Effector memory CD8-positive, alpha-beta T cell (primary cell): ENCODE measurements around the gene FRMD5.

ENCODE experiments used
- ATAC-seq: fragments of 150-1000 bp; cut with Tn5 transposase; replicated peaks from 2 replicates; pipeline ENCODE4 v1.10.0; 2021; ENCODE audit warnings: mild to moderate bottlenecking, moderate library complexity
- DNase-seq, 3 experiments: peaks; one replicate each; pipeline ENCODE4 v3.0.0; 2021
- H3K27ac Mint-ChIP-seq, 2 donors: one replicate each; pipeline ENCODE4 v1.8.0; 2022; ENCODE audit warnings: mild to moderate bottlenecking in 2 of 2, mixed read lengths in 2 of 2, moderate library complexity in 2 of 2
- H3K27me3 Mint-ChIP-seq, 2 donors: one replicate each; pipeline ENCODE4 v1.8.0; 2022; ENCODE audit warnings: mixed read lengths in 2 of 2
- H3K36me3 Mint-ChIP-seq: one replicate; pipeline ENCODE4 v1.8.0; 2022; ENCODE audit warnings: mild to moderate bottlenecking, moderate library complexity, mixed read lengths; ENCODE audit not compliant: insufficient read depth
- H3K4me1 Mint-ChIP-seq, 2 donors: one replicate each; pipeline ENCODE4 v1.8.0; 2022; ENCODE audit warnings: low read depth in 2 of 2, mixed read lengths in 2 of 2
- H3K4me3 Mint-ChIP-seq, 2 donors: one replicate each; pipeline ENCODE4 v1.8.0; 2022; ENCODE audit warnings: mild to moderate bottlenecking in 2 of 2, mixed read lengths in 2 of 2, moderate library complexity in 2 of 2
- H3K9me3 Mint-ChIP-seq, 2 donors: one replicate each; pipeline ENCODE4 v1.8.0; 2022; ENCODE audit warnings: mixed read lengths in 2 of 2

FRMD5 gene

DNA sequence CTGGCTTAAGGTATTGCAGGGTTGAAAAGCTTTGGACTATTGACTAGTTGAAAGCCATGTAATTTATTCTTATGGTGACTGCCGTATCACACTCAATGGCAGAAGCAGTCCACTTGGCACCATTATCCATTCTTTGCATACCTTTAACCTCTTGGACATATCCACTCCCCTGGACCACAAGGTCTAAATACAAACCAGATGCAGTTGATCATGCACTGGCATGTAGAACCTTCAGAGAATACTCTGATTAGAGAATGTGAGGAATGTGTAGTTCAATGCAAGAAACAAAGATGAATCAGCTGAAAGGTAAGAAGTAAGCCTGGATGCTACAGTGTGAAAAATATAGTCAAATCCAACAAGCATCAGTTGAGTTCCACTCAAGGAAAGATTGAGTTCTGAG lies 93.1 kb downstream of the FRMD5 start:
- H3K4me1 Mint-ChIP-seq: no peaks in the 10 kb centered on the region
- H3K9me3 Mint-ChIP-seq: no peaks in the 10 kb centered on the region
- peaks cover 12 to 20% of the 10 kb centered on the region in 2 donors for H3K27me3 Mint-ChIP-seq
- H3K27ac Mint-ChIP-seq: no peak overlapping the region
- H3K36me3 Mint-ChIP-seq: no peaks in the 10 kb centered on the region
- DNase-seq (no peak), ATAC-seq (no peak)
- H3K4me3 Mint-ChIP-seq: no peak overlapping the region

DNA sequence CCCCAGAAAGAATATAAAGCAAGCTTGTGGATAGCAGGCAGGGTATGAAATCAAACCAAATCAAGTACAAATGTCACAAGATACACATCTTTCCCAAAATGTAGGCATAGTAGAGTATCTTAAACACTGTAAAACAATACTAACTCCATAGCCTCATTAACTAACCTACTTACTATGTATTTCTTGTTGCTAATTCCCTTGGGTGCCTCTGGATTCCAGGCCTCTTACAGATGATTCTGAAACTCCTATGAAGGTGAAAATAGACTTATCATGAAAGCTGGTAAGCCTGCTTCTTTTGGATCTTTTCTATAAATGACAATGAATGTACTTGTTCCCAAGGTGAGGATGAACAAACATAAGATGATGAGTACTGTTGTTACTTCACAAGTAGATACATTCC lies 93.8 kb downstream of the FRMD5 start:
- DNase-seq: no peak
- H3K4me1 Mint-ChIP-seq: no peaks in the 10 kb centered on the region
- peaks cover 12 to 16% of the 10 kb centered on the region in 2 donors for H3K27me3 Mint-ChIP-seq
- H3K27ac Mint-ChIP-seq: no peak overlapping the region
- H3K9me3 Mint-ChIP-seq: no peaks in the 10 kb centered on the region
- no peak overlapping the region for H3K4me3 Mint-ChIP-seq
- ATAC-seq: no peak
- H3K36me3 Mint-ChIP-seq: no peaks in the 10 kb centered on the region

DNA sequence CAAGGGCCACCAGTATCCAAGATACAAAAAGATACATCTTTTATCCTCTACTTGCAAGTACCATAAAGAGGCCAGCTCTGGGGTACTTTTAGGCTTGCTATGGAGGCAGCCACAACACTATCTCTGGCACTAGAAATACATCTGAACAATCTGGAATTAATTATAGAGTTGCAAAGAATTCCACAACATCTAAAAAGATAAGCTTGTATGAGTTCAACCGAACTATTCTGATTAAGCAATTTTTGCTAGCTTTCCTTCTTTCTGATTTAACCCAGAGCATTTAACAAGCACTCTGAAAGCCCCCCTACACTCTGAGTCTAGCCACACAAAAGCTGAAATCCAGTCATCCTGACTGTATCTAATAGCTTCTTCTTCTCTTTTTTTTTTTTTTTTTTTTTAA lies 95.4 kb downstream of the FRMD5 start:
- DNase-seq: no peak
- no peaks in the 10 kb centered on the region for H3K36me3 Mint-ChIP-seq

DNA sequence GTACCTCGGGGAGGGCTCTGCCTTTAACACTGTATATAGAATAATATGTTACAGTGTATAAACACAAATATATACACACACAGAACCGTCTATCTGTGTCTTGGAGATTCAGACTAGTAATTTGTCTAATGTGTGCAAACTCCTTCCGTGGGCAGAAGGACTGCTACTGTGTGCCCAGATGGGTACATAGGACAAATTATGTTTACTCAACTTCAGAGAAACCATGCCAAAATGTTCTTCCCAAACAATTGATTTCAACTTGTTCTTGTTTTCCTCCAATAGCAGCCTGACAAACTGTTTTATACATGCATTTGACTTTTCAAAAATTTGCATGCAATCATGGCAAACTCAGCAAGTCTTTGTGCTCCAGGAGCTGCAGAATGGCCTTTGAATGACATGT lies 97.5 kb downstream of the FRMD5 start:
- no peaks in the 10 kb centered on the region for H3K9me3 Mint-ChIP-seq
- H3K4me1 Mint-ChIP-seq: no peaks in the 10 kb centered on the region
- no peaks in the 10 kb centered on the region for H3K36me3 Mint-ChIP-seq
- no peak overlapping the region for H3K27ac Mint-ChIP-seq
- no peak for ATAC-seq
- no peak overlapping the region for H3K4me3 Mint-ChIP-seq
- peaks cover 31 to 43% of the 10 kb centered on the region in 2 donors for H3K27me3 Mint-ChIP-seq
- no peak for DNase-seq

More for the DNA sequence above, 95.4 kb downstream of the FRMD5 start:
- ATAC-seq: no peak
- Mint-ChIP-seq H3K4me3 (no peak overlapping the region), H3K4me1 (no peaks in the 10 kb centered on the region), H3K27ac (no peak overlapping the region), H3K9me3 (no peaks in the 10 kb centered on the region), H3K27me3 (peaks cover 25% of the 10 kb centered on the region in 2 donors)

DNA sequence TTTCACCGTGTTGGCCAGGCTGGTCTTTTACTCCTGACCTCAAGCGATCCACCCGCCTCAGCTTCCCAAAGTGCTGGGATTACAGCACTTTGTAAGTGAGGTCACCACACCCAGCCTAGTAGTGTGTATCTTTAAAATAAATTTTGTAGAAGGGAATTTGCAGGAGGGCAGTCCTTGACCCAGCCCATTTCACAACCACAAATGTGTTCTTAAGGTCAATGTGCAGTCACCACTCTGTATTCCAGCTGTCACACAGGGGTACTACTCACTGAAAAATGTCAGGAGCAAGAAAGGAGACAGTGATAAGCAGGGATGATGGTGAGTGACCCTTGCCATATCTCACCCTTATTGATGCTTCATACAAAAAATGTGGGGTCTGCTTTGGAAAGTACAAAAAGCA lies 98.5 kb downstream of the FRMD5 start:
- Mint-ChIP-seq H3K9me3 (no peaks in the 10 kb centered on the region), H3K27ac (no peak overlapping the region), H3K36me3 (no peaks in the 10 kb centered on the region), H3K4me1 (no peaks in the 10 kb centered on the region), H3K4me3 (no peak overlapping the region), H3K27me3 (peaks cover 38 to 43% of the 10 kb centered on the region in 2 donors)
- ATAC-seq (no peak), DNase-seq (no peak)

DNA sequence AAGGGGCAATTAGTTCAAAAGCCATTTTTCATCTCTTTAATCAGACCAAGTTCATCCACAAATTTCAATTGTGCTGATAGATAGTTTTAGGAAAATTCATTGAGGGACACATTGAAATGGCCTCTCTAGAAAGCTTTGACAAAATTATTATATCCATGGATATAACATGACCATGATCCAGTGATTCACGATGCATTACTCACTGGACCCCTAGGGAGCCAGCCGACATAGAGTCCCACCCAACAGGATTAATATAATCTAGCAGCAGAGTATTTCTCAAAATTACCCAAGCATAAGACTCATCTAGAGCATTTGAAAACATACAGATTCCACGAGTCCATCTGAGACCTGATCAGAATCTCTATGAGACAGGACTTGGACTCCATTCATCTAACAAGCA lies 100.3 kb downstream of the FRMD5 start:
- Mint-ChIP-seq H3K27me3 (peaks cover 42 to 43% of the 10 kb centered on the region in 2 donors), H3K4me1 (no peaks in the 10 kb centered on the region), H3K36me3 (no peaks in the 10 kb centered on the region), H3K9me3 (no peaks in the 10 kb centered on the region), H3K4me3 (no peak overlapping the region), H3K27ac (no peak overlapping the region)
- ATAC-seq: no peak
- DNase-seq: no peak

DNA sequence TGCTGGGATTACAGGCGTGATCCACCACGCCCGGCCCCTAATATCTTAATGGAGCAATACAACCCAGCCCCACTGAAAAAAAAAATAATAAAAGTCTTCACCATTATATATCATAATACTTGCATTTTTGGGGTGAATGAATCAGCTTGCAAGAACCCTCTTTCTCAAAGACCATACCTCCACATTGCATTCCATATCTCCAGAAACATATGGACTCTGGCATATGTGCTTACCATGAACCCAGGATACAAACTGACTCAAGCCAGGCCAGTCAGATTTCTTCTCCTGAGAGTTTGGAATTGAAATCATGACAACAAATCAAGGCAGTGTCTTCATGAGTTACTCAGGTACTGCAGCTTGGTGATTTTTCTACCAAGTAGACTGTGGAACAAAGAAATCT lies 101.2 kb downstream of the FRMD5 start:
- ATAC-seq: no peak
- H3K27me3 Mint-ChIP-seq: peaks cover 43 to 44% of the 10 kb centered on the region in 2 donors
- H3K27ac Mint-ChIP-seq: no peak overlapping the region
- H3K36me3 Mint-ChIP-seq: no peaks in the 10 kb centered on the region
- no peaks in the 10 kb centered on the region for H3K9me3 Mint-ChIP-seq
- no peaks in the 10 kb centered on the region for H3K4me1 Mint-ChIP-seq
- no peak overlapping the region for H3K4me3 Mint-ChIP-seq
- DNase-seq: no peak

DNA sequence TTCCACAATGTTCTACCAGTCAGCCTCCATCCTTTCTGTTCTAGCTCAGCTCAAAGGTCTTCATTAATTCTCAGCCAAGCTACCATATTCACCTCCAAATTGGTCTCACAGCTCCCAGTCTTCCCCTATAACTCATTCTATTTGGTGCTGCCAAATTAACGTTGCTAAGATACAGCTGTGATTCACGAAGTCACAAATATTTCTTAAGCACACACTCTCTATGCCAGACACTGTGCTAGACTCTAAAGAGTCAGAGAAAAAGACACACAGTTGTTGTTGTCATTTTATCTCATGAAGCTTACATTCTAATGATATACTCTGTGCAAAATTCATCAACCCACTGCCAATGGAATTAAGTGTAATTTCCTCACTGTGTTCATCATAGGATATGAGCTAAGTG lies 102.8 kb downstream of the FRMD5 start:
- H3K27ac Mint-ChIP-seq: no peak overlapping the region
- H3K4me3 Mint-ChIP-seq: no peak overlapping the region
- no peak for DNase-seq
- no peaks in the 10 kb centered on the region for H3K36me3 Mint-ChIP-seq
- H3K27me3 Mint-ChIP-seq: peaks cover 43 to 44% of the 10 kb centered on the region in 2 donors
- H3K4me1 Mint-ChIP-seq: no peaks in the 10 kb centered on the region
- no peak for ATAC-seq
- no peaks in the 10 kb centered on the region for H3K9me3 Mint-ChIP-seq

DNA sequence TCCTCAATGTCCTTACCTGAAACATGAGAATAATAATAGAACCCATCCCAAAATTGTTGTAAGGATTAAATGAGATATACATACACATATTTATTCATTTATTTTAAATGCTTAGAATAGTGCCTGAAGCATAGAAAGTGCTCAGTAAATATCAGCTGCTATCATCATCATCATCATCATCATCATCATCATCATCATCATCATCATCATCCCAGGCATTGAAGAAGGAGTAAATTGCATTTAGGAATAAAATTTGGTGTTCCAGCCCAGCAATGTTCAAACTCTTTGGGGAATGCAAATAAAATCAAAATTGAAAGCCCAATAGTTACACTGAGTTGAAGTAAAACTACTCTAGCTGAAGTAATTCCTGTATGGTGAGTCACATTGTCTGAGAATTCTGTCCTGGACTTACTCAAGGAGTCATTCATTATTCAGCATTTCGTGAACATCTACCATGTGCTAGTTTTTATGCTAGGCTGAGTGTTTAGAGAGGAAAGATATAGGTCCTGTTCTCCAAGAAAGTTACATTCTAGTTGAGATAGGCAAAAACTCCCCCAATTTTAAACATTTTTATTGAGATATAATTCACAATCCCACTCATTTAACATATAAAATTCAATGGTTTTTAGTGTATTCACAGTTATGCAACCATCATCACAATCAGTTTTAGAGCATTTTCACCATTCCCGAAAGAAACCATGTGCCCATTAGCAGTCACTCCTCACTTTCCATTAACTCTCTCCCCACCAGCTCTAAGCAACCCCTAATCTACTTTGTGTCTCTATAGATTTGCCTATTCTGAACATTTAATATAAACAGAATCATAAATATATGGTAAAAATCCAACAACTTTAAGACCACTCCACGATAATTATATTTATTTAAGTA lies 107.2 kb downstream of the FRMD5 start:
- no peak overlapping the region for H3K4me3 Mint-ChIP-seq
- H3K36me3 Mint-ChIP-seq: no peaks in the 10 kb centered on the region
- ATAC-seq (no peak), DNase-seq (no peak)
- H3K27ac Mint-ChIP-seq: no peak overlapping the region
- H3K4me1 Mint-ChIP-seq: no peaks in the 10 kb centered on the region
- H3K9me3 Mint-ChIP-seq: no peaks in the 10 kb centered on the region
- H3K27me3 Mint-ChIP-seq: peaks cover 11 to 21% of the 10 kb centered on the region in 2 donors

DNA sequence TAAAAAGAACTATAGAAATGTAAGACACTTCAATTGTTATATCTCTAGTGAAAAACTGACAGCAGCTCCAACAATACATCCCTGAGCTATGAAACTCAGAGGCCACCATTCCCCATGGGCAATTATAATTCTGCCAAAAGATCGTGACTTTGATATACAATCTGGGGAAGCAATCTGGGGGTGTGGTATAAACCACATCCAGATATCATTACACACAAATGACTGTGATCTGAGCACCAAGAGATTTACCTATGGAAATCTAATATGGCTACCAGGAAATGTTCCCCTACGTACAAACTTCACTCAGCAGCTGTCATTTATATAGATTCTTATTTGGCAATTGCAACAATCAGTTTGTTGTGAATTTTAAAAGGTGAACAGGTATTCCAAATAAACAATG lies 110.3 kb downstream of the FRMD5 start:
- H3K4me1 Mint-ChIP-seq: no peaks in the 10 kb centered on the region
- no peaks in the 10 kb centered on the region for H3K36me3 Mint-ChIP-seq
- ATAC-seq: no peak
- H3K9me3 Mint-ChIP-seq: no peaks in the 10 kb centered on the region
- H3K27me3 Mint-ChIP-seq: peaks cover 17 to 23% of the 10 kb centered on the region in 2 donors
- H3K4me3 Mint-ChIP-seq: no peak overlapping the region
- H3K27ac Mint-ChIP-seq: no peak overlapping the region
- no peak for DNase-seq

DNA sequence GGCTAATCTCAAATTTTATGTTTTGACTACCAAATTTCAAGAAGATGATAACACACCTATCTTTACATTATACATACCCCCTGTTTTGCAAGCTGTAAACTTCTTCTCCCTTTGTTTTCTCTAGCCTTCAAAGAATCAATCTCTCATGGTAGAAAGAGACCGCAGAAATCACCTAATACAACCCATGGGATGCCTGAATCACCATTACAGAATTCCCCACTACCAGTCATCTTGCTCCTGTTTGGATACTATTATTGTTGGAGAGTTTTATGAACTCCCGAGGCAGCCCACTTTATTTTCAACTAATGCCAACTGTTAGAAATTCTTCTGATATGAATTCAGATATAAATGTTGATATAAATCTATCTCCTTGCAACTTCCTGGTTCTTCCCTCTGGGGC lies 110.9 kb downstream of the FRMD5 start:
- ATAC-seq (no peak), DNase-seq (no peak)
- H3K27me3 Mint-ChIP-seq: peaks cover 23 to 24% of the 10 kb centered on the region in 2 donors
- H3K9me3 Mint-ChIP-seq: no peaks in the 10 kb centered on the region
- no peaks in the 10 kb centered on the region for H3K4me1 Mint-ChIP-seq
- no peak overlapping the region for H3K4me3 Mint-ChIP-seq
- no peak overlapping the region for H3K27ac Mint-ChIP-seq
- no peaks in the 10 kb centered on the region for H3K36me3 Mint-ChIP-seq

DNA sequence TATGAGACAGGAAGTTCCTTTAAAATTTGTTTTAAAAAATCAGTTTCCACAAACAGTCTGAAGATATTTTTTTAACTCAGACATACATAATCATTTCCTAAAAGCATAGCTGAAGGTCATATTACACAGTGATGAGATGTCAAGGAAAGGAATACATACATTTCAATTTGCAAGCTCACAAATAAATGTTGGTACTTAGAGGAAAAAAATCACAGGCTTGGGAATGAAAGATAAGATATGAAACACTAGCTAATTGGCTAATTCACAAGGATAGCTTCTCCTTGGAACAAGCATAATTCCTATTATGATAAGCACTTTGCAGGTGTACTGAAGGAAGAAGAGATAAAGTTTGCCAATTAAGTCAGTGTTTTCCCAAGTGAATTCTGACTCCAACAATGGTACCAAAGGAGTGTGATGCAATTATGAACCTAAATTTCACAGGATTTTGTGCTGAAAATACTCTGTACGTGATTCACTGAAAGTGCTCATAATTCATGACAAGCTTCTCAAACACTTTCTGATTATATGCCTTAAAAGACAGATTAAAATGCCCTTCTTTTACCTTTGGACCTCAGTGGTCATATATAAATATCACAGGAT lies 112.4 kb downstream of the FRMD5 start:
- H3K9me3 Mint-ChIP-seq: no peaks in the 10 kb centered on the region
- peaks cover 26 to 32% of the 10 kb centered on the region in 2 donors for H3K27me3 Mint-ChIP-seq
- H3K27ac Mint-ChIP-seq: no peak overlapping the region
- H3K36me3 Mint-ChIP-seq: no peaks in the 10 kb centered on the region
- no peak overlapping the region for H3K4me3 Mint-ChIP-seq
- DNase-seq (no peak), ATAC-seq (no peak)
- no peaks in the 10 kb centered on the region for H3K4me1 Mint-ChIP-seq

DNA sequence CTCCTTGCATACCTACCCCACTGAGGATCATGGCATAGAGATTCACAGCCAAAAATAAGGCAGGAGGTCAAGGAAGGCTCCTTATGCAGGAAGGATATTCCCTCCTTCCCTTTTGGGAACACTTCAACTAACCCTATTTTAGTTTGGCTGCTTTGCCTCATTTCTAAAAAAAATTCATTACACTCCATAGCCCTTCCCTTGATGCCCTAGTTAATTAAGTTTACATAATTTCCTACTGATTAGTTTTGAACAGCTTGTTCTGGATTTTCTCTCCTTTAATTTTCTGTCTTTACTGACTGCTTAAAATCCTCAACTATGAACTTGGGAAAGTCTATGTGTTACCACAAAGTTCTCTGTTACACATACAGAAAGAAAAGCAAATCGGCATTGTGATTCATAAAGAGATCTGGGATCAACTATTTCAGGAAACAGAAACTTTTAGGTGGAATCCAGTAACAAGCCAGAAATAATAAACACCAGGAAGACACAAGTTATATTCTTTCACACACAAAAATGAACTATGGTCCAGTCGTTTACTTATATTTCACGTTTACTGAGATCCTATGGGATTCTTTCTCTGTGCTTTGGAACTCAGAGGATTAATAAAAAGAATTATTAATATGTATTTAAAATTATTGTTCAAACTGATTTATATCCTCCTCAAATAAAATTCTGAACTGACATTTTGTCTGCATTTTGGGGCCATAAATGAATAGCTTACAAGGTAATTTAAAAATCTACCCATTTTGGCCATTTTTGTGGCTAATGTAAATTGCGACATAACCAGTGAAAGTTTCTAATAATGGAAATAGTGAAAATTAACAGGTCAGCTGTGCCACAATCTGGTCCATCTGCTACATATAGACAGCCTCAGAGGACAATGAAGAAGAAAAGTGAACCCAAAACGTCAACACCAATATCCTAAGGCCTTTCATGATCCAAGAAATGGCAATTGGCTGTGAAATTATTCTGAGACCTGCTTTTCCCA lies 113.8 kb downstream of the FRMD5 start:
- no peaks in the 10 kb centered on the region for H3K4me1 Mint-ChIP-seq
- no peaks in the 10 kb centered on the region for H3K9me3 Mint-ChIP-seq
- H3K27ac Mint-ChIP-seq: no peak overlapping the region
- no peak for ATAC-seq
- H3K27me3 Mint-ChIP-seq: peaks cover 32 to 37% of the 10 kb centered on the region in 2 donors
- no peaks in the 10 kb centered on the region for H3K36me3 Mint-ChIP-seq
- no peak for DNase-seq
- no peak overlapping the region for H3K4me3 Mint-ChIP-seq
